Measurements from ENCODE around the gene NUPR1. TPM values are rescaled to one million over a fixed set of nuclear protein-coding genes. Genes with fewer than 3 reads are reported as not detected.
A peak's percentile ranks its signal among the peaks of the same experiment; 100 is the strongest.

NUPR1 gene
- total RNA-seq, 1 experiment from 2014 or later: 2.2 TPM

- no peak for TF ChIP-seq REST (IDR thresholded peaks at IDR 0.05; ENCODE audit: low read depth)
- no peak for TF ChIP-seq ZNF274 (IDR thresholded peaks at IDR 0.05; ENCODE audit: low read depth, low read length)
Measured at GRCh38 chr16:28492511-28492910, 46.3 kb downstream of the NUPR1 start (continued).

GRCh38 chr16:28491970-28492474, 46.8 kb downstream of the NUPR1 start, which contains the start of gene CLN3:
Gene CLN3 (minus strand): TSS chr16:28492074. CDS start chr16:28491759, 315 bp downstream.
- Histone ChIP-seq H4K20me1 (ENCODE audit: insufficient read depth) (no peaks in the 10 kb centered on the region), H3K9me2 (ENCODE audit: insufficient read depth) (no peaks in the 10 kb centered on the region), H3K9me3 (ENCODE audit: control insufficient read depth in 1 of 2, insufficient read depth in 1 of 2, low read depth in 1 of 2, low read length in 2 of 2) (no peaks in the 10 kb centered on the region), H3K36me3 (ENCODE audit: control insufficient read depth in 1 of 2, insufficient read depth in 2 of 2, low read length in 2 of 2) (peaks cover 0 to 4% of the 10 kb centered on the region in 2 experiments; a peak in 2 of 4 replicates), H3K4me3 (replicated peaks in 1 of 2; ENCODE audit: low read depth in 1 of 2, low read length in 2 of 2) (peak within 1 kb of the TSS; percentile 92 to 99), H3K27ac (ENCODE audit: low read depth, low read length) (peak within 1 kb of the TSS; percentile 75), H3K9ac (ENCODE audit: low read length) (peak within 1 kb of the TSS; percentile 81), H3K4me1 (ENCODE audit: control insufficient read depth in 1 of 2, insufficient read depth in 2 of 2, low read length in 2 of 2) (peaks cover 0 to 12% of the 10 kb centered on the region in 2 experiments; a peak in 2 of 4 replicates), H2AFZ (ENCODE audit: low read depth, low read length, poor library complexity, severe bottlenecking) (peak within 1 kb of the TSS; percentile 100), H3K79me2 (ENCODE audit: insufficient read depth, low read length) (peaks cover 4% of the 10 kb centered on the region; the same call in 1 of the 2 replicates), H3K27me3 (ENCODE audit: insufficient read depth, low read length) (no peaks in the 10 kb centered on the region), H3K4me2 (ENCODE audit: low read length) (peak within 1 kb of the TSS; percentile 96)
- ChIA-PET RAD21 (ENCODE audit: low non-redundant PET in 1 of 2, low total read pairs in 2 of 2, uncharacterized antibody in 2 of 2, unreplicated experiment in 2 of 2) (no interaction called here), CTCF (interaction anchor here (0.7 kb wide), 2 partner anchors 58 to 436 kb away, joined by 3 read pairs; no protein-coding TSS in a partner anchor), POLR2A (no interaction called here)
- TSS peak; percentile 93 for BruUV-seq (replicated peaks)
- DNase-seq (ENCODE audit: low read depth, low spot score): peak; percentile 93
- ATAC-seq: peak; percentile 94
- intact Hi-C loops (cut with micrococcal nuclease): no loop called here
- TF ChIP-seq RAD21 (IDR thresholded peaks at IDR 0.05; ENCODE audit: low read depth): no peak
- peak; percentile 49; the same call in 1 of the 2 replicates for TF ChIP-seq ZFX (IDR thresholded peaks at IDR 0.05)
- no peak; the same call in none of the 2 replicates for TF ChIP-seq SIN3A (IDR thresholded peaks at IDR 0.05; ENCODE audit: low read depth)
- TF ChIP-seq REST (IDR thresholded peaks at IDR 0.05; ENCODE audit: low read depth): no peak
- TF ChIP-seq FOSL1 (IDR thresholded peaks at IDR 0.05; ENCODE audit: low read depth): no peak
- no peak; the same call in 1 of the 2 replicates for TF ChIP-seq CBX3 (IDR thresholded peaks at IDR 0.05; ENCODE audit: low read depth)
- no peak for TF ChIP-seq EZH2phosphoT487 (IDR thresholded peaks at IDR 0.05; ENCODE audit: borderline replicate concordance)
- TF ChIP-seq JUND (IDR thresholded peaks at IDR 0.05): no peak
- TF ChIP-seq TCF7L2 (IDR thresholded peaks at IDR 0.05; ENCODE audit: borderline replicate concordance, extremely low read depth, insufficient read depth, insufficient read length): no peak
- TF ChIP-seq ELF1 (IDR thresholded peaks at IDR 0.05; ENCODE audit: borderline replicate concordance, low read depth): peak; percentile 98
- TF ChIP-seq YY1 (IDR thresholded peaks at IDR 0.05; ENCODE audit: extremely low read depth, insufficient replicate concordance, low read depth, low read length): peak; percentile 99
- TF ChIP-seq, protein P1, sequence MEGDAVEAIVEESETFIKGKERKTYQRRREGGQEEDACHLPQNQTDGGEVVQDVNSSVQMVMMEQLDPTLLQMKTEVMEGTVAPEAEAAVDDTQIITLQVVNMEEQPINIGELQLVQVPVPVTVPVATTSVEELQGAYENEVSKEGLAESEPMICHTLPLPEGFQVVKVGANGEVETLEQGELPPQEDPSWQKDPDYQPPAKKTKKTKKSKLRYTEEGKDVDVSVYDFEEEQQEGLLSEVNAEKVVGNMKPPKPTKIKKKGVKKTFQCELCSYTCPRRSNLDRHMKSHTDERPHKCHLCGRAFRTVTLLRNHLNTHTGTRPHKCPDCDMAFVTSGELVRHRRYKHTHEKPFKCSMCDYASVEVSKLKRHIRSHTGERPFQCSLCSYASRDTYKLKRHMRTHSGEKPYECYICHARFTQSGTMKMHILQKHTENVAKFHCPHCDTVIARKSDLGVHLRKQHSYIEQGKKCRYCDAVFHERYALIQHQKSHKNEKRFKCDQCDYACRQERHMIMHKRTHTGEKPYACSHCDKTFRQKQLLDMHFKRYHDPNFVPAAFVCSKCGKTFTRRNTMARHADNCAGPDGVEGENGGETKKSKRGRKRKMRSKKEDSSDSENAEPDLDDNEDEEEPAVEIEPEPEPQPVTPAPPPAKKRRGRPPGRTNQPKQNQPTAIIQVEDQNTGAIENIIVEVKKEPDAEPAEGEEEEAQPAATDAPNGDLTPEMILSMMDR (IDR thresholded peaks at IDR 0.05 in 2 of 3, conservative IDR thresholded peaks at IDR 0.05 in 1 of 3; ENCODE audit: borderline replicate concordance in 1 of 3, insufficient read depth in 1 of 3, low read depth in 2 of 3, low read length in 2 of 3): no peak
- TF ChIP-seq EZH2 (IDR thresholded peaks at IDR 0.05): no peak
- TF ChIP-seq ZNF274 (IDR thresholded peaks at IDR 0.05; ENCODE audit: low read depth, low read length): no peak
- TF ChIP-seq, protein P2, sequence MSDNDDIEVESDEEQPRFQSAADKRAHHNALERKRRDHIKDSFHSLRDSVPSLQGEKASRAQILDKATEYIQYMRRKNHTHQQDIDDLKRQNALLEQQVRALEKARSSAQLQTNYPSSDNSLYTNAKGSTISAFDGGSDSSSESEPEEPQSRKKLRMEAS (IDR thresholded peaks at IDR 0.05): peak; percentile 94

All from HCT116 (cell line).